LNCaP clone FGC (cell line): ENCODE results near the gene ZNF43.
A peak's percentile ranks its signal among the peaks of the same experiment; 100 is the strongest.

Experiments used
- DNase-seq: peaks from one replicate; pipeline ENCODE4 v3.0.0-alpha.2; 2011; ENCODE audit warnings: low read depth
- H3K4me3 ChIP-seq: 2 replicates; pipeline ENCODE4 v1.5.1; 2011; ENCODE audit warnings: mild to moderate bottlenecking, low read depth, low read length, control low read depth
- TF ChIP-seq, protein P1 (sequence below): IDR thresholded peaks from 2 replicates; pipeline ENCODE4 v1.5.1; 2012; ENCODE audit warnings: mild to moderate bottlenecking; ENCODE audit not compliant: control insufficient read depth, insufficient read depth; ENCODE audit errors: extremely low read depth

ZNF43 gene

DNA sequence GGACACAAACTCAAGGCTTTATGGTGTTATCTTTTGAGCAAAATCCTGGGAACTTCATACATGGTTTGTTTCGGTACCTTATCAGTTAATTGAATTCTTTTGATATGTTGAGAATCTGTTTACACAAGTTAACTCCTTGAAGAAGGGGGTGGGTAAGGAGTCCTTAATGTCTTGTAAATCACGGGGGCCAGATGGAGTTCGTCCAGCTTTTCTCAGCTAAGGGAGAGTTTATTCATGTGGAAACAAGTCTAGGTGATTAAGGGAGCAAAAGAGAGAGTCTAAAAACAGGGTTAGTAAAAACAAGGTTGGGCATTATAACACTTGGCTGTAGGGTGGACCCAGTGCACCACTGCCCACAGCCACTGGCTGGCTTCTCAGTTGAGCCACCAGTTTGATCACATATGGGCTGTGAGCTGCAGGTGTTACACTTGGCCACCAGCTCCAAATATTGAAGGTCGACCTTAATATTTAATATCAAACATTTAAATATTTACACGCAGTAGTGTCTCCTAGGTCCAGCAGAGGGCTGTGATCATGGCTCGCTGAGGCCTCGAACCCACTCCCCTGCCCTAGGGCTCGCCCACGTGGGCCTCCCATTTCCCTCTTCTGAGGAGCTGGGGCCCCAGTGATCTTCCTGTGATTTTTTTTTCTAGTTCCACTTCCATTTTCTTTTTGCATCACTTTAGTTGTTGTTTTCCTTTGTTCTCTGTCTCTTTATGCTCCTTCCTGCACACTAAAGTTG, 21.0 kb upstream of the ZNF43 start:
- H3K4me3 ChIP-seq: no peak overlapping the region
- DNase-seq: no peak
- TF ChIP-seq, protein P1, sequence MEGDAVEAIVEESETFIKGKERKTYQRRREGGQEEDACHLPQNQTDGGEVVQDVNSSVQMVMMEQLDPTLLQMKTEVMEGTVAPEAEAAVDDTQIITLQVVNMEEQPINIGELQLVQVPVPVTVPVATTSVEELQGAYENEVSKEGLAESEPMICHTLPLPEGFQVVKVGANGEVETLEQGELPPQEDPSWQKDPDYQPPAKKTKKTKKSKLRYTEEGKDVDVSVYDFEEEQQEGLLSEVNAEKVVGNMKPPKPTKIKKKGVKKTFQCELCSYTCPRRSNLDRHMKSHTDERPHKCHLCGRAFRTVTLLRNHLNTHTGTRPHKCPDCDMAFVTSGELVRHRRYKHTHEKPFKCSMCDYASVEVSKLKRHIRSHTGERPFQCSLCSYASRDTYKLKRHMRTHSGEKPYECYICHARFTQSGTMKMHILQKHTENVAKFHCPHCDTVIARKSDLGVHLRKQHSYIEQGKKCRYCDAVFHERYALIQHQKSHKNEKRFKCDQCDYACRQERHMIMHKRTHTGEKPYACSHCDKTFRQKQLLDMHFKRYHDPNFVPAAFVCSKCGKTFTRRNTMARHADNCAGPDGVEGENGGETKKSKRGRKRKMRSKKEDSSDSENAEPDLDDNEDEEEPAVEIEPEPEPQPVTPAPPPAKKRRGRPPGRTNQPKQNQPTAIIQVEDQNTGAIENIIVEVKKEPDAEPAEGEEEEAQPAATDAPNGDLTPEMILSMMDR: no peak

DNA sequence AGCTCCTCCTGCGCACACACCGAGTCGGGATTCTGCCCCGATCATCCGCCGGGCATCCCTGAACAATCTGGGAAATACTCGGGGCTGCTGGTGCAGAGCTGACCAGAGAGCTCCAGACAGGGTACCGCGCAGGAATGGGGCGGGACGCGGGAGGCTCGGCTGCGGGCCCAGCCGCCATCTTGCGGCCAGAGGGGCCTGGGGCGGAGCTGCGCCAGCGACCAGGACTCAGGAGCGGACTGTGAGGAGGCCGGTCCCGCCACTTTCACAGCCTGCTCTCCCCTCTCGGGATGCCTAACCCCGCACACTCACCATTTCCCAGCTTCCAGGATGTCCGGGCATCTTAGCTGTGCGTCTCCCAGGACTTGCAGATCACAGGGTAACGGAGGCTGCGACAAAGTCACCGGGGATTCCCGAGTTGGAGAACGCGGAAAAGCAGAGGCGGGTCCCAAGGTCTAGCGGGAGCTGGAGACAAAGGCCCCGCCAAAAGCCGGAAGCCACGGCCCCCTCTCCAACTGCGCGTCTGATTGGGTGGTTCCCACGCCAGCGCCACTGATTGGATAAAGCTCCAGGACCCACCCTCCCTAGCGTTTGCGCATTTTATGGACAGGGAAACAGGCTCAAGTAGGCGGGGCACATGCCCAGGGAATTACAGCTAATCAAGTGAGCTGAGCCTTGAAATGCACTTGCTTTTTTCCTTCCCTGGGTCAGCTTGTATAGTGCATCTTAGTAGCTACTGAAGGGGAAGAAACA, 15.8 kb upstream of the ZNF43 start:
- DNase-seq: peak; percentile 93
- TF ChIP-seq, protein P1: no peak
- H3K4me3 ChIP-seq: peak overlapping the region; percentile 84

DNA sequence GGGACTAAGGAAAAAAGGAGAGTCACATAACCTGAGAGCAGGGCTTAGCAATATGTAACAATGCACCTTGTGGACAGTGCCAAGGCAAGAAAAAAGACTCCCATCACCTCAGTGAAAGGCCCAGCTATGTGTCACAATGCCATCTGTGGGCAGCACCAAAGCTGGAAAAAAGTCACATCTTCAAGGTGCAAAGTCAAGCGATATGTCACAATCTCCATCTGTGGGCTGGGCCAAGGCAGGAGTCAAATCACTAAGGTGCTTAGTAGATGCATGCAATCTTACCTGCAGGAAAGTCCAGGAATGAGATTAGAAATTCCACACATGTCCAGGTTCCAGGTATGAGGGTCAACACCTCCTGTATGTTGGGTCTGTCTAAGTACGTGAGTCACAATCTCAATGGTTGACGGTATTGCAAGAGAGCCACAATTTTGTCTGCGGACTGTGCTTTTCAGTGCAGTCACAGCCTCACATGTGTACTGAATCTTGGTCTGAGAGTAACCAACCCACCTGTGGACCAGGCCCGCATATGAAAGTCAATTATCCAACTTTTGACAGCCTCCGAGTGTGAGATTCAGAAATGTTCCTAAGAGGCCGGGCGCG, 14.8 kb upstream of the ZNF43 start:
- H3K4me3 ChIP-seq: peak overlapping the region; percentile 84
- no peak for DNase-seq
- TF ChIP-seq, protein P1: no peak

DNA sequence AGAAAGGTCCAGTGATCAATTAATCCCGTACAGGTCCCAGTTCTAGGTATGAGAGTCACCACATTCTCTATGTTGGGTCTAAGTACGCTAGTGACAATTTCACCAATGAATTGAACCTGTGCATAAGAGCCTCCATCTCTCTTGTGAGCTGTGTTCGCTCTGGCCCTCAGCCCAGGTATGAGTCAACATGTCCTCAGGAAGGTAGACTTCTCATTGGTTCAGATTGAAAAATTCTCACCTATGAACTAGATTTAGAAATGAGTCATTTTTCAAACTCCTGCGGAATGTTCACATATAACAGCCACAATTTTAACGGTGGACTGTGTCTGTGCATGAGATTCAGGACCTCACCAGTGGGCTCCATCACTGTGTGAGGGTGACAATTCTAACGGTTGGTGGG, 12.7 kb upstream of the ZNF43 start:
- H3K4me3 ChIP-seq: no peak overlapping the region
- DNase-seq: peak; percentile 8
- TF ChIP-seq, protein P1: no peak

DNA sequence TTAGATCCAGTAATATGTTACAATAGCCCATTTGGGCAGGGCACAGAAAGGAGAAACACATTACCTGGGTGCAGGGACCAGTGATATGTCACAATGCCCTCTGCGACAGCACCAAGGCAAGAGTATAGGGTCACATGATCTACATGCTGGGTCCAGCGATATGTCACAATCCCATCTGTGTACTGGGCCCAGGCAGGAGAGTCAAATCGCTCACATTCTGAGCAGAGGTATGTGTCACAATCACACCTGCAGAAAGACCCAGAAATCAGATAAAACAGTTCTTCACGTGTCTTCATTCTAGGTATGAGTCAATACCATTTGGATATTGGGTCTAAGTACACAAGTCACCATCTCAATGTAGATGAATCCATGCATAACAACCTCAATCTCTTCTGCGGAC, 7.1 kb upstream of the ZNF43 start:
- H3K4me3 ChIP-seq: no peak overlapping the region
- no peak for DNase-seq
- TF ChIP-seq, protein P1: no peak

DNA sequence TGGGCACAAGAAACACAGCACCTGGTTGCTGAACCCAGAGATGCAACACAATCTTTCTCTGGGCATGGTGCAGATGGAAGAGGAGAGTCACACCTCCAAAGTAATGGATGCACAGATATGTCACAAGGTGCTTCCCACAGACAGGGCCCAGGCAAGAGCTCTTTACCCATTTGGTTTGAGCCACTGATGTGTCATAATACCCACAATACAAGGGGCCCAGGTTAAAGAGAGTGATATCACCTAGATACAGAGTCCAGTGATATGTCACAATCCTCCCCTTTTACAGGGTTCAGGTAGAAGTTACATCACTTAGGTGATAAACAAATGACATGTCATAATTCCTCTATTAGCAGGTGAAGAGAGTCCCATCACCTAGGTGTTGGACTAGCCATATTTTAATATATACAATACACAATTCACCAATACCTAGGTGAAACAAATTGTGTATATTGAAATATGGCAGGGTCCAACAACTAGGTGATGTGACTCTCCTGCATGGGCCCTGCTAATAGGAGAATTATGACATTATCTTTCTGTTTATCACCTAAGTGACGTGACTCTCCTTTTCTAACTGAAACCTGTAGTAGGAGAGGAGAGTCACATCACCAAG, 5.6 kb upstream of the ZNF43 start:
- no peak overlapping the region for H3K4me3 ChIP-seq
- DNase-seq: no peak
- TF ChIP-seq, protein P1: no peak
